ENCODE results near the gene RNF125. TPM values are rescaled to one million over a fixed set of nuclear protein-coding genes. Genes with fewer than 3 reads are reported as not detected.
A peak's percentile ranks its signal among the peaks of the same experiment; 100 is the strongest.

The RNF125 gene
- total and polyA plus RNA-seq, 9 of the 15 experiments (the other 6 are each of a cell fraction or from before 2014, with no cell fraction given), result 0.01 to 0.29 (median 0.07) TPM; not detected in 1

DNA sequence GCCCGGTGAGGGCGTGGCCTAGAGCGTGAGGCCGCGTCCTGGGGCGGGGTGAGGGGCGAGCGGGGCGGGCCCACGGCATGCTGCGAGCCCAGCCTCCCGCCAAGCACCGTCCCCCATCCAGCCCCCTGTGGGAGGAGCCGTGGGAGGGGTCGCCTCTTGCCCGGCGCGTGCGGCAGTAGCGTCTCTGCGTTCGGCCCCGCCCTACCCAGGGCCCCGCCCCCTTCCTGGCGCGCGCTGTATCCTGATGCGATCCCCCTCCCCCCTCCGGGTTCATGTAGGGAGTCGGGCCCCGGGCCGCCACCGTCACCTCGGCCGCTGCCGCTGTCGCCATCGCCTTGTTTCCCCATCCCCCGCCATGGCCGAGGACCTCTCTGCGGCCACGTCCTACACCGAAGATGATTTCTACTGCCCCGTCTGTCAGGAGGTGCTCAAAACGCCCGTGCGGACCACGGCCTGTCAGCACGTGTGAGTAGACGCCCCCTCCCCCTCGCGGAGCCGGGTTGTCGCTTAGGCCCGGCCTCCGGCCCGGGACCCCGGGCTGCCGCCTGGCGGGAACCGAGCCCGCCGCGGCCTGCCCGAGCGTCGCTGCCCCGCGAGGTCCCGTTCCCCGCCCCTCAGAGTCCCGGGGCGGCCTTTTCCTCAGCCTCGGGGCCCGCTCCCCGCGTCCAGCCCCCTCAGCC lies 73.9 kb downstream of the RNF125 start (continued):
- TF ChIP-seq MBD1 (CRISPR knock-in tag; IDR thresholded peaks at IDR 0.05) (no peak), KLF13 (tag; IDR thresholded peaks at IDR 0.05; ENCODE audit: borderline replicate concordance, low read depth) (peak; percentile 62; the same call in 1 of the 2 replicates), HDAC6 (IDR thresholded peaks at IDR 0.05; ENCODE audit: low read depth, low read length) (no peak), IRF1 (CRISPR knock-in tag; IDR thresholded peaks at IDR 0.05; ENCODE audit: borderline replicate concordance) (no peak), BCL6 (CRISPR knock-in tag; IDR thresholded peaks at IDR 0.05) (no peak), FOXA1 (IDR thresholded peaks at IDR 0.05; ENCODE audit: borderline replicate concordance) (no peak), TBP (optimal IDR thresholded peaks at IDR 0.05; ENCODE audit: low read depth, low read length) (peak; percentile 91), MEF2A (IDR thresholded peaks at IDR 0.05; ENCODE audit: control insufficient read depth, low read depth, low read length) (no peak), ZNF511 (CRISPR knock-in tag; IDR thresholded peaks at IDR 0.05) (no peak), MAZ (CRISPR knock-in tag; conservative IDR thresholded peaks at IDR 0.05 in 1 of 2, IDR thresholded peaks at IDR 0.05 in 1 of 2) (peak; percentile 46 to 74), FOXK1 (CRISPR knock-in tag; IDR thresholded peaks at IDR 0.05; ENCODE audit: borderline replicate concordance) (0 out of 2 replicates have a peak, but pooled peaks have one; percentile 7), ZBTB7A (IDR thresholded peaks at IDR 0.05; ENCODE audit: borderline replicate concordance, control insufficient read depth, low read depth, low read length) (peak; percentile 91), ZNF431 (CRISPR knock-in tag; IDR thresholded peaks at IDR 0.05) (no peak), STAG1 (CRISPR knock-in tag; IDR thresholded peaks at IDR 0.05; ENCODE audit: borderline replicate concordance) (no peak), ZNF395 (CRISPR knock-in tag; IDR thresholded peaks at IDR 0.05) (no peak; the same call in 1 of the 2 replicates), DACH1 (IDR thresholded peaks at IDR 0.05; ENCODE audit: partially characterized antibody) (no peak), ZNF696 (CRISPR knock-in tag; conservative IDR thresholded peaks at IDR 0.05) (no peak), NRF1 (conservative IDR thresholded peaks at IDR 0.05 in 1 of 2, IDR thresholded peaks at IDR 0.05 in 1 of 2) (peak; percentile 81 to 83), HSF4 (CRISPR knock-in tag; IDR thresholded peaks at IDR 0.05; ENCODE audit: borderline replicate concordance) (no peak), EWSR1 (IDR thresholded peaks at IDR 0.05; ENCODE audit: borderline replicate concordance, low read depth, partially characterized antibody) (no peak)
- TF ChIP-seq, protein P1, sequence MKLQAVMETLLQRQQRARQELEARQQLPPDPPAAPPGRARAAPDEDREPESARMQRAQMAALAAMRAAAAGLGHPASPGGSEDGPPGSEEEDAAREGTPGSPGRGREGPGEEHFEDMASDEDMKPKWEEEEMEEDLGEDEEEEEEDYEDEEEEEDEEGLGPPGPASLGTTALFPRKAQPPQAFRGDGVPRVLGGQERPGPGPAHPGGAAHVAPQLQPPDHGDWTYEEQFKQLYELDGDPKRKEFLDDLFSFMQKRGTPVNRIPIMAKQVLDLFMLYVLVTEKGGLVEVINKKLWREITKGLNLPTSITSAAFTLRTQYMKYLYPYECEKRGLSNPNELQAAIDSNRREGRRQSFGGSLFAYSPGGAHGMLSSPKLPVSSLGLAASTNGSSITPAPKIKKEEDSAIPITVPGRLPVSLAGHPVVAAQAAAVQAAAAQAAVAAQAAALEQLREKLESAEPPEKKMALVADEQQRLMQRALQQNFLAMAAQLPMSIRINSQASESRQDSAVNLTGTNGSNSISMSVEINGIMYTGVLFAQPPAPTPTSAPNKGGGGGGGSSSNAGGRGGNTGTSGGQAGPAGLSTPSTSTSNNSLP (IDR thresholded peaks at IDR 0.05; ENCODE audit: borderline replicate concordance, low read depth, low read length), result no peak
